NCI-H187 treated with DMSO at 0.1 percent for 48 hours (cell line): ENCODE measurements around the gene DNAJC12.
A peak's percentile ranks its signal among the peaks of the same experiment; 100 is the strongest.
"Not testable (repeated sequence)": the region's sequence is repeated elsewhere in the genome, so short reads cannot be mapped to it uniquely, and the experiment has no call there.

Experiments used
- DNase-seq: peaks from one replicate; lab custom pipeline; 2025; lab: John Stamatoyannopoulos, UW

The DNAJC12 gene

GRCh38 chr10:67837541-67838314 lies at the start of gene DNAJC12:
Gene DNAJC12, minus strand, starts transcription at chr10:67838188. Its CDS starts 177 bp downstream, at chr10:67838011.
- peak; percentile 8 for DNase-seq

GRCh38 chr10:67884842-67885670 lies 47.1 kb upstream of the DNAJC12 start:
- no peak for DNase-seq

DNA sequence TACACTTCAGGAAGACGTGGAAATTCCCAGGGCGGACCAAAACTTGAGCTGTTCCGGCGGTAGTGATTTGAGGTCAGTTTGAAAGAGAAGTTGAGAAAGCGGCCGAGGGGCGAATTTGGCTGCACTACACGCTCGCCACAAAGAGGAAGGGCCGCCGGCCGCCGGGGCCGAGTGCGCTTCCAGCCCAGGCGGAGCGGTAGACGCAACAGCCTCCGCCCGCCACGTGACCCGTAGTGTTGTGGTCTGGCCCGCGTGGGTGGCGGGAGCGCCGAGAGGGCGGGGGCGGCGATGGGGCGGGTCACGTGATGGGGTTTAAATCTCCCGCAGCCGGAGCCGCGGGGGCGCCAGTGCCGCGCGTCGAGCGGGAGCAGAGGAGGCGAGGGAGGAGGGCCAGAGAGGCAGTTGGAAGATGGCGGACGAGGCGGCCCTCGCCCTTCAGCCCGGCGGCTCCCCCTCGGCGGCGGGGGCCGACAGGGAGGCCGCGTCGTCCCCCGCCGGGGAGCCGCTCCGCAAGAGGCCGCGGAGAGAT lies 46.4 kb upstream of the DNAJC12 start, which contains the start of gene SIRT1:
TSS of gene SIRT1 (plus strand) at position 344 of the 529 bp plus-strand sequence. CDS start at position 410, 66 bp downstream.
- DNase-seq, result peak; percentile 22

DNA sequence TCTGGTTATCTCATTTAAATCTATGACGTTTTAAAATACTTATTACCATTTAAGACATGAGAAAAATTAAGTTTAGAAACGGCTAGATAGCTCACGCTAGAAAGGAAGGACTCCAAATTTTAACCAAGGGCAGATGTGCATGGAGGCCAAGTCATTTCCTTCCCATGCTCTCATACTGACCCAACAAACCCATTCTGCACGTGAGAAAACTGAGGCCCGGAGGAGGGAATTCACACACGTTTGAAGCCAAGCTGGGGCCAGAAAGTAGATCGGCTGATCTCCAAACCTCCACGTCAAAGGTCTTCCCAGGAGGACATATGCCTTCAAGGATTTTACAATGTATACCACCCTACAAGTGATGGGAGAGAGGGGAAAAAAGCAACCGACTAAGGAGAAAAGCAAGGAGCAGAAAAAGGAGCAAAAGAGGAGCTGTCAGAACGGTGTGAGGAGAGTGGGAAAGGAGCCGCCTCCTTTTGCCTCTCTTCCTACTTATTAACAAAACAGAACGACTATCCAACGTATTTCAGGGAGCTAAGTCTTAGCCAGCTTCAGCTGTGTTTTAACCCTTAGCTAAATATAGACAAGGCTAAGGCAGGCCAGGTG lies 45.8 kb upstream of the DNAJC12 start:
- no peak for DNase-seq

GRCh38 chr10:67878133-67878532 lies 40.1 kb upstream of the DNAJC12 start:
- no peak for DNase-seq

- DNase-seq, result not testable (repeated sequence)
These were observed 39.4 kb upstream of the DNAJC12 start for GRCh38 chr10:67877421-67877820.

GRCh38 chr10:67875340-67876238 lies 37.6 kb upstream of the DNAJC12 start:
- DNase-seq, result no peak

DNA sequence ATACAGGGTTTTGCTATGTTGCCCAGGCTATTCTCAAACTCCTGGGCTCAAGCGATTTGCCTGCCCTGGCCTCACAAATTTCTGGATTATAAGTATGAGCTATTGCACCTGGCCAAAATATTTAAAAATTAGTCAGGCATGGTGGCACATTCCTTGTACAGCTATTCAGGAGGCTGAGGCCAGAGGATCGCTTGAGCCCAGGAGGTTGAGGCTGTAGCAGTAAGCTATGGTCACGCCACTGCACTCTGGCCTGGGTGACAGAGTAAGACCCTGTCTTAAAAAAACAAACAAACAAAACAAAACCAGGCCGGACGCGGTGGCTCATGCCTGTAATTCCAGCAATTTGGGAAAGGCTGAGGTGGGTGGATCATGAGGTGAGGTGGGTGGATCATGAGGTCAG lies 32.0 kb upstream of the DNAJC12 start:
- DNase-seq, result no peak

GRCh38 chr10:67868132-67868531 lies 30.1 kb upstream of the DNAJC12 start:
- DNase-seq, result no peak

DNA sequence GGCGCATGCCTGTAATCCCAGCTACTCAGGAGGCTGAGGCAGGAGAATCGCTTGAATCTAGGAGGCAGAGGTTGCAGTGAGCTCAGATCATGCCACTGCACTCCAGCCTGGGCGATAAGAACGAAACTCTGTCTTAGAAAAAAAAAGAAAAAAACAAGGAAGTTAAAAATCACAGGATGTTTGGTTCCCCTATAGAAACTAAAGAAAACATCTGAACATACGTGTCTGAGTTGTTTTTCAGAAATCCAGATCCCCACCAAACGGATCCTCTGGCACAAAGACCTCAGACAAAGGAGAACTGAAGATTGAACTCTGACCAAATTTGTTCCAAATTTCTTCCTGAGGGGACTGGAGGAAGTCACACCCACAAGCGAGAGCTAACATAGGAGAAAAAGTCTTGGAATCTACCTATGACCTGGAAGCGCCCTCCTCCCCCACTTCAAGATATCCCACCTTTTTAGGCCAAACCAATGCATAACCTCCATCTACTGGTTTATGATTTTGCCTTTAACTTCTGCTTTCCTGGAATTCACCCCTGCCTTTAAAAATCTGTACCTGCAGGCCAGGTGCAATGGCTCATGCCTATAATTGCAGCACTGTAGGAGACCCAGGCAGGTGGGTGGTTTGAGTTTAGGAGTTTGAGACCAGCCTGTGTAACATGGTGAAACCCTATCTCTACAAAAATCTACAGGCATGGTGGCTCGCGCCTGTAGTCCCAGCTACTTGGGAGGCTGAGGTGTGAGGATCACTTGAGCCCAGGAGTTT lies 26.8 kb upstream of the DNAJC12 start:
- no peak for DNase-seq

DNA sequence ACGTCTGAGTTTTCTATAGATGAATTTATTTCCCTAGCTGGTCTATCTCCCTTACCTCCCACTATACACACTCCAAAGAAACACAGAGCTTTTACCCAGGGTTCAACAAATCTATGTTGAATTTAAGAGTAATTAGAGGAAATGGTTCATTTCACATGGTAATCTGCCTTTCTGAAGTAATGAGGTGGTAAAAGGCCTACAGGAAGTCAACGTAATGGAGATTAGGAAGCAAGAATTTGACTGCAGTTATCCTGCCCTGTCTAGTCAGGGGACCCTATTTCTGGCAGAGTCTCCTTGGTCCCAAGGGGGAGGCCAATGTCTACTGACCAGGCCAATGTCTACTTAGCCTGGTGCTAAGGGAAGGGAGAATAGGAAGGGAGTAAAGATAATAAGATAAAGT lies 25.1 kb upstream of the DNAJC12 start:
- DNase-seq, result no peak

DNA sequence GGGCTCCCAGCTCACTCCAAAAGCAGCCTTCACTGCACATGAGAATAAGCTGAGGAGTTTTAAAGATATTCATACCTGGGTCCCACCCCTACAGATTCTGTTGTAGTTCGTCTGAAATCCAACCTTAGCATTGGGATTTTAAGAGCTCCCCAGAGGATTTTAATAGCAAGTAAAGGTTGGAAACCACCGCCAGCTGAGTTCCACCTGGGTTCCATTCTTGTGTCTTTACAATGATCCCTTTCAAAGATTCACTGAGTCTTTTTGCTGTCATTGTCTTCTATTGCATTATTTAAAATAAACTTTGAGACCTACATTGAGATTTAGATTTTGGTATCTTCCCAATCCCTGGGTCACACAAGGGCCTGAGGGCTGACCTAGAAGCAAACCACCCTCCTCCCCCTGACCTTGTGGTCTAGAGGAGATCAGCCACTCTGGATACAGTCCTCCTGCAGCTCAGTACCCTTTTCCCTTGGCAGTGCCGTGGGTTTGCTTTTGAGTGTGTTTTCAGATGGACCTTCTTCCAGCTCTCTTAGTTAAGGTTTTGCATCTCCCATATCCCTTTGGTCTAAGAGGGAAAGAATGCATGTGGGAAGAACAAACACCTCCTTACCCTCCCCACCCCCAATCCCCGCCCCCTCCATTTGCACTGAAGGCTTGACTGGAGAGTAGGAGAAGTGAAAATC lies 23.9 kb upstream of the DNAJC12 start:
- DNase-seq, result no peak

DNA sequence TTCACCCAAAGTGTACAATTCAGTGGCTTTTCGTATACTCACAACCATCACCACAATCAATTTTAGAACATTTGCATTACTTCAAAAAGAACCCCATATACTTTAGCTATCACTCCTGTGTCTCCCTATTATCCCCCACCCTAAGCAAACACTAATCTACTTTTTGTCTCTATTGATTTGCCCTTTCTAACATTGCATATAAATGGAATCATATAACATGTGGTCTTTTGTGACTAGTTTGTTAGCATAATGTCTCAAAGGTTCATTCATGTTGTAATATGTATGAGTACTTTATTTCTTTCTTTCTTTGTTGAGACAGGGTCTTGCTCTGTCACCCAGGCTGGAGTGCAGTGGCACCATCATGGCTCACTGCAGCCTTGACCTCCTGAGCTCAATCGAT lies 21.0 kb upstream of the DNAJC12 start:
- no peak for DNase-seq

- no peak for DNase-seq
These were observed 15.5 kb upstream of the DNAJC12 start for GRCh38 chr10:67853512-67853911.

GRCh38 chr10:67852761-67853160 lies 14.8 kb upstream of the DNAJC12 start:
- DNase-seq, result no peak

DNA sequence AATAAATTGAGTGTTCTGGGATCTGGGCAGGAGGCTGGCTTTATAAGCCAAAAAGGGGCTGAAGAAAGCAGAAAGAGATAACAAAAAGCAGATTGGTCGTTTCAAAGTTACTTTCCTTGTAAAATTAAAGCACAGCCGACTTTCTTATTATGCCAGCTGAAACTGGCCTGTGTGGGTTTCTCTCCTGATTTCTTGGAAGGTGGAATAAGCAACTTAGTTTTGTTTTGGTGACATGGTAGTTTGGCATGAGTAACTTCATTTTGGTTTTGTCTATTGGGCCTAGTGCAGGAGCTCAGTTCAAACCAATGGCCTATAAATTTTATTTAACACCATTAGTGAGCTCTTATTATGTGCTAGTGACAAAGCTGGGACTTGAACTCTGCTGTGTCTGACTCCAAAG lies 13.2 kb upstream of the DNAJC12 start:
- DNase-seq, result no peak

DNA sequence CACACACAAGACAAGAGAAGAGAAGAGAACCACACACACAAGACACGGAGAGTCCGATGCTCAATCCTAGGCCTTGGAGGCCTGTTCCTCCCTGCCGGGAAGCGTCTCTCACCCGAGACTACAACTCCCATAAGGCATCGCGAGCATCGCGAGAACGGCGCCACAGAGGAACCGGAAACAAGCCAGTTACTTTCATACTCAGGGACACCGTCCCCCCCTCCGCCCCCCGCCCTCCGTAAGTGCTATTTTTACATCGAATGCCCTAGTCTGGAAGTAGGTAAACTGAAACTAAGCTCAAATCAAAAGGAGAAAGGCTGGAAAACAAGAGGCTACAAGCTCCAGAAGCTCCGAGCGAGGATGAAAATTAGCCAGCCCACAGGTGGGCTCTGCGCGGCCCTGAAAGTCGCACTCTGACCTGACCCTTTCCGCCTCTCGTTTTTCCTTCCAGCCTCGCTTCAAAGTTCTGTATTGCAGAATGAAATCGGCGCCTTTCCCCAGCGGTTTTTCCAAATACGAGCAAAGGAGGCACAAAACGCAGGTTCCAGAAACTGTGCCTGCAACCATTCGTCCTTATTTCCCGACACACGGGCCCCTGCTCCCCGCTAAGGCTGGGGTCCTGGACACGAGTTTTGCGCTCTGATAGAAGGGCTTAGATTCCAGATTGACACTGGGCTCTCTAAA lies 11.5 kb upstream of the DNAJC12 start:
- peak; percentile 7 for DNase-seq

DNA sequence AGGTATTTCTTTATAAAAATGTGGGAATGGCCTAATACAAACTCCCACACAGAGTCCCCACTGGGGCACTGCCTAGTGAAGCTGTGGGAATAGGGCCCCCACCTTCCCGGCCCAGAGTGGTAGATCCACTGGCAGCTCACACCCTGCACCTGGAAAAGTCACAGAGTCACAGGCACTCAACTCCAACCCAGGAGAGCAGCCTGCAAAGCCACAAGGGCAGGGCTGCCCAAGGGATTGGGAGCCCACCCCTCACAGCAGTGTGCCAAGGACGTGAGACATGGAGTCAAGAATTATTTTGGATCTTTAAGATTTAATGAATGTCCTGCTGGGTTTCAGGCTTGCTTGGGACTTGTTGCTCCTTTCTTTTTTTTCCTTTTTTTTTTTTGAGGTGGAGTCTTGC lies 5.3 kb upstream of the DNAJC12 start:
- no peak for DNase-seq

GRCh38 chr10:67841737-67842136 lies 3.7 kb upstream of the DNAJC12 start:
- DNase-seq, result no peak
